GM21360 (cell line): ENCODE results near the gene CEP85L.

Source experiments
- ATAC-seq: cut with Tn5 transposase; IDR thresholded peaks from one replicate; pipeline ENCODE4 v1.9.1; 2021; ENCODE audit warnings: mild to moderate bottlenecking, moderate library complexity; ENCODE audit not compliant: unreplicated experiment

CEP85L gene

GRCh38 chr6:118651282-118652050, at the start of gene CEP85L:
TSS of gene CEP85L (minus strand) at chr6:118651591. CDS start at chr6:118651269, 322 bp downstream.
- ATAC-seq: peak; percentile 86

- no peak for ATAC-seq
Measured at GRCh38 chr6:118700531-118700930, 49.1 kb upstream of the CEP85L start.

GRCh38 chr6:118697554-118697953, 46.2 kb upstream of the CEP85L start:
- ATAC-seq: no peak

- ATAC-seq: no peak
Measured at GRCh38 chr6:118696271-118696670, 44.9 kb upstream of the CEP85L start.

GRCh38 chr6:118693562-118693961, 42.2 kb upstream of the CEP85L start:
- no peak for ATAC-seq

GRCh38 chr6:118685823-118686449, 34.5 kb upstream of the CEP85L start:
- ATAC-seq: no peak

- ATAC-seq: no peak
Measured at GRCh38 chr6:118683881-118684872, 32.8 kb upstream of the CEP85L start.

GRCh38 chr6:118680452-118681095, 29.2 kb upstream of the CEP85L start:
- ATAC-seq: no peak

GRCh38 chr6:118679327-118679901, 28.0 kb upstream of the CEP85L start:
- ATAC-seq: no peak

GRCh38 chr6:118678866-118679265, 27.5 kb upstream of the CEP85L start:
- no peak for ATAC-seq

- no peak for ATAC-seq
Measured at GRCh38 chr6:118677193-118677592, 25.8 kb upstream of the CEP85L start.

- no peak for ATAC-seq
Measured at GRCh38 chr6:118675225-118675624, 23.8 kb upstream of the CEP85L start.

- ATAC-seq: no peak
Measured at GRCh38 chr6:118674772-118675171, 23.4 kb upstream of the CEP85L start.

- no peak for ATAC-seq
Measured at GRCh38 chr6:118672678-118673077, 21.3 kb upstream of the CEP85L start.

GRCh38 chr6:118669561-118669960, 18.2 kb upstream of the CEP85L start:
- no peak for ATAC-seq

- no peak for ATAC-seq
Measured at GRCh38 chr6:118668761-118669385, 17.5 kb upstream of the CEP85L start.

- ATAC-seq: no peak
Measured at GRCh38 chr6:118667988-118668387, 16.6 kb upstream of the CEP85L start.

GRCh38 chr6:118665011-118665410, 13.6 kb upstream of the CEP85L start:
- no peak for ATAC-seq

- no peak for ATAC-seq
Measured at GRCh38 chr6:118663993-118664985, 12.9 kb upstream of the CEP85L start.
